GM12864 (cell line): ENCODE results near the gene ERBB4.

Source experiments
- DNase-seq: peaks from one replicate; pipeline ENCODE4 v3.0.0-alpha.2; 2011; ENCODE audit warnings: low read depth
- H3K4me3 ChIP-seq: 2 replicates; pipeline ENCODE4 v1.5.1; 2011; ENCODE audit warnings: mild to moderate bottlenecking, low read depth, low read length, control low read depth
- TF ChIP-seq, protein P1 (sequence below): IDR thresholded peaks from 2 replicates; pipeline ENCODE4 v1.5.1; 2011; ENCODE audit warnings: low read depth, mild to moderate bottlenecking, moderate library complexity, low read length, control low read depth, inconsistent platforms; ENCODE audit errors: missing control alignments

Gene ERBB4

DNA sequence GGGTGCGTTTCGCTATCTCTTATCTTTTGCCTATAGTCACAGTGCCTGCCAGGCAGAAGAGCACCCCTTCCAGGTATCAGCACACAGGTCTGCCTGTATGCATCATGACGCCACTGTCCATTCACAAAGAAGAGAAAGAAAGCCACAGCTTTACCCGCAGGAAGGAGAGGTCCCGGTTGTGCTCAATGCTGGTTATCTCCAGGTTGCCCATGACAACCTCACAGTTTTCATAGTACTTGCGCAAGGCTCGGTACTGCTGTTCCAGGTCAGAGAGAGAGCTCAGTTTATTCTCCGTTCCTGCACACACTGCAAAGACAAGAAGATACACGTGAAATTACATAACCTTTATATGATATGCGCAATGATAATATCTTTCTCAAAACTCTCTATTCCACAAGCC, 414.0 kb downstream of the ERBB4 start:
- no peak overlapping the region for H3K4me3 ChIP-seq
- TF ChIP-seq, protein P1, sequence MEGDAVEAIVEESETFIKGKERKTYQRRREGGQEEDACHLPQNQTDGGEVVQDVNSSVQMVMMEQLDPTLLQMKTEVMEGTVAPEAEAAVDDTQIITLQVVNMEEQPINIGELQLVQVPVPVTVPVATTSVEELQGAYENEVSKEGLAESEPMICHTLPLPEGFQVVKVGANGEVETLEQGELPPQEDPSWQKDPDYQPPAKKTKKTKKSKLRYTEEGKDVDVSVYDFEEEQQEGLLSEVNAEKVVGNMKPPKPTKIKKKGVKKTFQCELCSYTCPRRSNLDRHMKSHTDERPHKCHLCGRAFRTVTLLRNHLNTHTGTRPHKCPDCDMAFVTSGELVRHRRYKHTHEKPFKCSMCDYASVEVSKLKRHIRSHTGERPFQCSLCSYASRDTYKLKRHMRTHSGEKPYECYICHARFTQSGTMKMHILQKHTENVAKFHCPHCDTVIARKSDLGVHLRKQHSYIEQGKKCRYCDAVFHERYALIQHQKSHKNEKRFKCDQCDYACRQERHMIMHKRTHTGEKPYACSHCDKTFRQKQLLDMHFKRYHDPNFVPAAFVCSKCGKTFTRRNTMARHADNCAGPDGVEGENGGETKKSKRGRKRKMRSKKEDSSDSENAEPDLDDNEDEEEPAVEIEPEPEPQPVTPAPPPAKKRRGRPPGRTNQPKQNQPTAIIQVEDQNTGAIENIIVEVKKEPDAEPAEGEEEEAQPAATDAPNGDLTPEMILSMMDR = no peak
- DNase-seq = no peak

DNA sequence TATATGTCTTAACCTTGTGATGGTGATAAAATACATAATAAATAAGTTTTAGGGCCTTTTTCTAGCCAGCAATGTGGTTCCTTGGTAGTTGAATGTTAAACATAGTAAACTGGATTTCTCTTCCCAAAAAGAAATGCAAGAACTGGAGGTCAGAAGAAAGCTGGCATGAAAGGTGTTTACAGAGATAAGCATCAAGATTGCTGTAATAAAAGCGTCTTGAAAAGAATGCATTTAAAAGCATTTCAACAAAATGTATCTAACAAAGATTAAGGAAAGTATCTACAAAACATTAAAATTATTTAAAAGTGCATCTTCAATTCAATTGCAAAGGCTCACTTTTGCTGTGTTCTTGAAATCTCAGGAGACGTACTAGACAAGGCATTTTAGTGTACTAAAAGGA, 419.0 kb downstream of the ERBB4 start:
- TF ChIP-seq, protein P1 = no peak
- H3K4me3 ChIP-seq = no peak overlapping the region
- DNase-seq = no peak

DNA sequence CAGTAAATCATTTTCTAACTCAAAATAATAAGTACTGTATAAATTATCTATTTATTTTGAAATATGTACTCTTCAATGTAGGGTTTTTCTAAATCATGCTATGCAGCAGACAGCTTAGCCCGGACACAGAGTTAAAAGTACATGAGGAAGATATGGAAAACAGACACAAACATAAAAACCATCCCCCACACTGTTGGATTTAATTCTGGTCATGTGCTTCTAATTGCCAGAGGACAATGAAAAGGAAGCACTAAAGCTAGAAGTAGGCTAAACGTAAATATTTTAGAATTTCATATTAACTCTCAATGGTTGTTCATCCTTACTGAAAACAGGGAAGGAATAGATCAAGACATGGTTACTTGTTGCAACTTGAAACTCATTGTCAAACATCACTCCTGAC, 420.7 kb downstream of the ERBB4 start:
- no peak overlapping the region for H3K4me3 ChIP-seq

DNA sequence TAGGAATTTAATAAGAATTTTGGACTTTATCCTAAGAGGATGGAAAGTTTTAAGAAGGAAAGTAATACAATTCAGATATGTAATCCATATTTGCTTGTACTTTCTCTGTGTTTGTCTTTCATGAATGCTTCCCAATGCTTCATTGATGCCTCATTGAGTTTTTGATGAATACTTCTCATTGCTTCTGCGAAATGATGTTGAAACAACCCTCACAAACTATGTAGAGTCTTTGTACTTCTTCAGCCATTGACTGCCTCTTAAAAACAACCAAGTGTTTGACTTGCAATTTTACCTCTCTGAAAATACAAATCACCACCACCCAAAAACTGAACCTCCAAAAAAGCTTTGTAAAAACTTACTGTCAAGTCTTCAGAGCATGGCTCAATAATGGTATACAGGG, 424.1 kb downstream of the ERBB4 start:
- TF ChIP-seq, protein P1 = no peak
- no peak for DNase-seq
- no peak overlapping the region for H3K4me3 ChIP-seq

More for the DNA sequence above, 420.7 kb downstream of the ERBB4 start:
- TF ChIP-seq, protein P1 = no peak
- DNase-seq = no peak

DNA sequence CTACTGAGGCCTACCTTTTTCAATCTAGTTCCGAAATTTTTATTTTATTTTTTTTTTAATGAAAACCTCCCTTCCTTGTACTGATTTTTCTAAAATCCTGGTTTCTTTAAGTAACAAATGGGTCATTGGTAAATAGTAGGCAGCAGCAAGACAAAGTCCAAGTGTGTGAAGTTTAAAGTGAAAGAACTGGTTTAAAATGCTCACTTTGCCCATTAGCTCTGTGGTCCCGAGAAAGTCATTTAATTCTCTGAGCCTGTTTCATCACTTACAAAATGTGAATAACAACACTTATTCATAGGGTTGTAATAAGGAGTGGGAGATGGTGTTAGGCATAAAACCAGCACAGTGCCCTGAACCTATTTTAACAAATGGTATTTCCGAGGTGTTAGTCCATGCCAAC, 426.2 kb downstream of the ERBB4 start:
- H3K4me3 ChIP-seq = no peak overlapping the region
- no peak for DNase-seq
- TF ChIP-seq, protein P1 = no peak

DNA sequence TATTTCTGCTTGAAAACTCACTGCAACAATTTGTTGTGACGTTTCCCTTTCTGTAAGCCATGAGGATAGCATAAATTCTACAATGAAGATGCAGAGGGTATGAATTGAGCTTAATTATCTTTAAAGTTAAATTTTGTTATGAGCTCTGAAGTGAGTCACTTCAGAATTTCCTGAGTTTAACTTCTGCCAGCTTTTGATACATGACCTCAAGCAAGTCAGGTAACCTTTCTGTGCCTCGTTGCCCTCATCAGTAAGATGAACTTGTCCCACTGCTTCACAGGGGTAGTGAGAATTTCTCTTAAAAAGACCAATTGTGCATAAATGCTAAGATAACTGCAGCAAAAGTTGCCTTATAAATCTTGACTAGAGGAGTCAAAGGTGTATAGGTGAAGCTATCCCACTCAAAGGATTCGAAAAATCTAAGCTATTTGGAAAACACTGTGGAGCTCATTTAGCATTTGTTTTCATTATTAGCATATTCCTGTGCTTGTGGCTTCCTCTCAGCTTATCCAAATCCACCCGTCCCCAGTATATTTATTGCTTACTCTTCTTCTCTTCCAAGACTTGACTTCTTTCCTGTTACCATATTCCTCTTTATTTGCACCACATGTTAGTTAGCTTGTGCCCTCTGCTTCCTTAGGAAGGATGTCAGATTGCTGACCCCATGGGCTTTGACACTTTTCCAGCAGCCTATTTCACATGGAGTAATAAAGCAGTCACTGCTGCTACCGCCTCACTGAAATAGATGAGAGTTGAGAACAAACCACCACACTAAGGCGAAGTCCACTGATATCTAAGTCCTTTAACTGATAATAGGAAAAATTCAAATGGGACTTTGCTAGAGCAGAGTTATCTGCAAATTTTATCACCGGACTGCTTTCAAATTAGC, 428.6 kb downstream of the ERBB4 start:
- TF ChIP-seq, protein P1 = no peak
- DNase-seq = no peak
- H3K4me3 ChIP-seq = no peak overlapping the region

DNA sequence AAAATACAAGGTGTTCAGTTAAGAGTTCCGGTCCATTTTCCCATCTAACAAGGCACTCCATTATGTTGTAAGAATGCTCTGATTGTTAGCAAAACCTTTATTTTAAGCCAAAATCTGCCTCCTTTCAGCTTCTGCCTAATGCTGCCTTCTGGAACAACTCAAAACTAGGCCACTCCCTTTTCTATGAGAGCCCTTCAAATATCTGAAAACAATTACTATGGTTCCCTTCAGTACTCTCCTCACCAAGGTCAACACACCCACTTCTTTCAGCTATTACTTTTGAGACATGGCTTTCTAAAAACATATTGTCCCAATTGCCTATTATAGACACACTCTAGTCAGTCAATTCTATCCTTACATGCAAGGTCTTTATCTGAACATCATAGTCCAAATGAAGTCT, 429.4 kb downstream of the ERBB4 start:
- DNase-seq = no peak
- no peak overlapping the region for H3K4me3 ChIP-seq
- TF ChIP-seq, protein P1 = no peak
